Stimulated activated CD8-positive, alpha-beta memory T cell treated with anti-CD3 and anti-CD28 coated beads, Interleukin-4, amount 100 ng/mL, for 4 hours (primary cell): Measurements from ENCODE around the gene STRA8.

Experiments used
- DNase-seq, 2 donors: peaks; one replicate each; pipeline ENCODE4 v3.0.0-alpha.2; 2020; ENCODE audit warnings: low read depth in 2 of 2, low spot score in 1 of 2

Gene STRA8

DNA sequence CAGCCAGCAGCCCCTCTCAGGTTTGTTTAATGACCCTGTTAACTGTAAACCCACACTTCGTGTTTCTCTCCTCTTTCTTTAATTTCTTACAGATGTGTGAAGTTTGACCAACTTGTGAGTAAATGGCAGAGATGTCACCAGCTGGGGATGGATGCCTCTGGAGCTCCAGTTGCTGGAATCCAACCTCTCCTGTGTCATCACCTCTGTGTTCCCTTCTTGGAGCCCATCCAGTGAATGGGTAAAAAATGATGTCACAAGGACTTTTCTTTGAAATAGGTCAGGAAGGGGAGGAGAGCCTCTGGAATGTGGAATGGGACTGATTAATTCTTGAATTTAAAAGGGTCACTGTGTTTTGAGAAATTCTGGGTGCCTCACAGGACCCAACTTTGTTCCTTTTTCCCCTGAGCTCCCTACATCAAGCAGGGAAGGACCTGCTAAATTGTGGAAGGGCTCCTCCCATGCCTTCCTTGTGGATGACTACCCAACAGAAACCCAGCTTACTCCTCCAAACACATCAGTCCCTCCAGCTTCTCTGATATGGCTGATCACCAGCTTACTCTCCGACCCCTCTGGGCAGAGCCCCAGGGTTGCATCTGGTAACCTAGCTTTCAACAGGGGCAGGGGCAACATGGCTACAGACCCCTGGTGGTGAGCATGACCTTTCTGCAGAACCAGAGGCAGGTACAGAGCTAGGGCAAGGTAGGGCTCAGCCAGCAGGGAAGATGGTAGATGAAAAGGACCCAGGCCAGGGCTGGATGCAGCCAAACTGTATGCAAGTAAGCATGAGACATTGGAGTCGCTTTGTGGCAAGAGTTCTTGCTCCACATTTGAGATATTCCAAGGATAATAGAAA is 67.5 kb downstream of the STRA8 start:
- no peak for DNase-seq
